HG03432 (cell line): ENCODE measurements around the gene ZSCAN31.
"Not testable (repeated sequence)": the region's sequence is repeated elsewhere in the genome, so short reads cannot be mapped to it uniquely, and the experiment has no call there.

ENCODE experiments used
- ATAC-seq: cut with Tn5 transposase; IDR thresholded peaks from one replicate; pipeline ENCODE4 v1.9.1; 2021; ENCODE audit warnings: mild to moderate bottlenecking, moderate library complexity; ENCODE audit not compliant: unreplicated experiment

Gene ZSCAN31

GRCh38 chr6:28323813-28324424, 12.0 kb downstream of the ZSCAN31 start:
- no peak for ATAC-seq

DNA sequence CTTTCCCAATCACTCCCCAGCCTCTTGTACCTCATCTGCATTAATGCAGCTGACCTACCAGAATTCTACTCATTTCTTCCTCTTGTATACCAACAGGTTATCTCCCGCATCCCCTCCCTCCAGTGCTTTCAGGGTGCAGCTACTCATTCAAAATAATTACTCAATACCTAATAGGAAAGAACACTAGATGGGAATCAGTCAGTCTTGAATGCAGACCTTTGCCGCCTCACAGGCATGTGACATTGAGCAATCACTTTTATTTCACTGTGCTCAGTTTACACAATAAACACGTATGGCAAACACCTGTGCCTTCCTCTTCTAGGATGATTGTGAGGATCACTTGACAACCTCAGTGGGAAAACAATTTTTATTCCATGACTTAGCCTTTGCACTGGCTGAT, 13.3 kb downstream of the ZSCAN31 start:
- no peak for ATAC-seq

- not testable (repeated sequence) for ATAC-seq
Observed at GRCh38 chr6:28317866-28318265, 18.1 kb downstream of the ZSCAN31 start.

GRCh38 chr6:28315628-28316027, 20.3 kb downstream of the ZSCAN31 start:
- no peak for ATAC-seq

DNA sequence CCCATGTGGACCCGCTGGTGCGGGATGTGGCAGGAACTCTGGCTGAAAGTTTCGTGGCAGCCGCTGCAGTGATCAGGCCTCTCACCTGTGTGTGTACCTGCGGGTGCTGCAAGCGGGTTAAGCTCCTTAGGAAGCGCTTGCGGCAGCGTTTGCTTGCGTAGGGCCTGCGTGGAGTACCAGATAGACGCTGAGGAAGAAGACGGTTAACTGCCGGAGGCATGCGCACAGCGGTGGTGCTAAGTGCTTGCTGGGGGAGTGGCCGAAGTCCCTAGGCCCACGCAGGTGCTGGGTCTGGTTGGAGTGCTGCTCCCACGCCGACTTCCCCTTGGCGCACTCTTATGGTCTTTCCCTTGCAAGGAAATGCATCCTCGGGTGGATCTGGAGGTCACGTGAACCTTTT, 23.0 kb downstream of the ZSCAN31 start:
- ATAC-seq = no peak

DNA sequence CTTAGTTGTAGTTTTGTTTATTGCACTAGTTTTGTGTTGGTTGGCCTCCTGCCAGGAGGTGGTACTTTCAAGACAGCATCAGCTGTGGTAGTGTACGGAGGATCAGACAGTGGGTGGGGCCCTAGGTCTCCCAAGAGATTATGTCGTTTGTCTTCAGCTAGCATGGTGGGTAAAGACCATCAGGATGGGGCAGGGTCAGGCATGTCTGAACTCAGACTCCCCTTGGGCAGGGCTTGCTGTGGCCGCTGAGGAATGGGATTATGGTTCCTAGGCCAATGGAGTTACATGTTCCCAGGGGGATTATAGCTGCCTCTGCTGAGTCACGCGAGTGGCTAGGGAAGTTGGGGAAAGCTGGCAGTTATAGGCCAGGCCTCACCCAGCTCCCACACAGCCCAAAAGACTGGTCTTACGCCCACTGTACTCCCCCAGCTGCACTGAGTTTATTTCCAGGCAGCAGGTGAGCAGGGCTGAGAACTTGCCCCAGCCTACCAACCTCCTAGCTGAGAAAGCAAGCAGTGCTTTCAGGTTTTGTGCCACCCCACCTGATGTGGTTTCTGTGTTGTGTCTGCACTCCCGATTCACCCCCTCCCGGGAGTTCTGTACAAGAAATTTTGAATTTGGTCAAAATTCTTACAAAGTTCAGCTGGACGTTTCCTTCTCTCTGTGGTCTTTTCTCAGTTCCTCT, 24.7 kb downstream of the ZSCAN31 start:
- no peak for ATAC-seq

GRCh38 chr6:28306363-28306762, 29.6 kb downstream of the ZSCAN31 start:
- ATAC-seq = not testable (repeated sequence)

DNA sequence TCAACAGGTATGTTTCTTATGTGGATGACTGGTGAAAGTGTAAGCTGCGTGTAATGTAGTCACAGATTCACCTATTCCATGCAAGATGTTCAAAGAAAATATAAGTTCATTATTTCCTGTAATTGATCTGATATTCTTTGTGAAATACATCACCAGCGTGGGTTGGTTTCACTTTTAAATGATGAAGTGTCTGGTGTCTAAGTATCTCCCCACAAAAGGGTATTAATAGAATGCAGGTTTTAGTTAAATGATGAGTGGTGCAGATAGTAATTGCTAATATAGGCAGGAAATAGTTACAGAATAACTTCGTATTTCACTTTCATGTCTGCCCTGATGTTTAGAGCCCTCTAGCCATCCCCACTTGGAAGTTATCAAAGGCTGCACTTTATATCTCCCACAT, 32.4 kb downstream of the ZSCAN31 start:
- ATAC-seq = peak; percentile 89

GRCh38 chr6:28296520-28297060, 39.4 kb downstream of the ZSCAN31 start:
- ATAC-seq = no peak

GRCh38 chr6:28295326-28295725, 40.6 kb downstream of the ZSCAN31 start:
- no peak for ATAC-seq

DNA sequence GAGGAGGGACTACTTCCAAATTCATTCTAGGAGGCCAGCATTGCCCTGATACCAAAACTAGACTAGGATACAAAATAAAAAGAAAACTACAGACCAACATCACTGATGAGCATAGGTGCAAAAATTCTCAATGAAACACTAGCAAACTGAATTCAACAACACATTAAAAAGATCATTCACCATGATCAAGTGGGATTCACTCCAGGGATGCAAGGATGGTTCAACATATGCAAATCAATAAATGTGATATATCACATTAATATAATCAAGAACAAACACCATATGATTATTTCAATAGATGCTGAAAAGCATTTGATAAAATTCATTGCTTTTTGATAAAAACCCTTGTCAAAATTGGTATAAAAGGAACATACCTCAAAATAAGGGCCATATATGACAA, 44.4 kb downstream of the ZSCAN31 start:
- no peak for ATAC-seq

DNA sequence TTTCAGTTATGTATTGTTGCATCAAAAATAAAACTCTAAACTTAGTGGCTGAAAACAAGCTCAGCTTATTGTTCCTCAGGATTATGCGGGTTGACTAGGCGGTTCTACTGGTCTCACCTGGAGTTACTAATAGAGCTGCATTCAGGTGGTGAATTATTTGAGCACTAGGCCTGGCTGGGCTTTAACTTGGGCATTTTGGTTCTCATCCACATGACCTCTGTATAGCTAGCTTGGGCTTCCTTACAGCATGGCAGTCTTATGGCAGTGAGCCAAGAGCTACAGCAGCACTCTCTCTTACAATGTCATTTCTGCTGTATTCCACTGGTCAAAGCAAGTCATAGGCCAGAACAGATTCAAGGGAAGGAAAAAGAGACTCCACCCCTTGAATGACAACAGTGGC, 53.0 kb downstream of the ZSCAN31 start:
- ATAC-seq = no peak

DNA sequence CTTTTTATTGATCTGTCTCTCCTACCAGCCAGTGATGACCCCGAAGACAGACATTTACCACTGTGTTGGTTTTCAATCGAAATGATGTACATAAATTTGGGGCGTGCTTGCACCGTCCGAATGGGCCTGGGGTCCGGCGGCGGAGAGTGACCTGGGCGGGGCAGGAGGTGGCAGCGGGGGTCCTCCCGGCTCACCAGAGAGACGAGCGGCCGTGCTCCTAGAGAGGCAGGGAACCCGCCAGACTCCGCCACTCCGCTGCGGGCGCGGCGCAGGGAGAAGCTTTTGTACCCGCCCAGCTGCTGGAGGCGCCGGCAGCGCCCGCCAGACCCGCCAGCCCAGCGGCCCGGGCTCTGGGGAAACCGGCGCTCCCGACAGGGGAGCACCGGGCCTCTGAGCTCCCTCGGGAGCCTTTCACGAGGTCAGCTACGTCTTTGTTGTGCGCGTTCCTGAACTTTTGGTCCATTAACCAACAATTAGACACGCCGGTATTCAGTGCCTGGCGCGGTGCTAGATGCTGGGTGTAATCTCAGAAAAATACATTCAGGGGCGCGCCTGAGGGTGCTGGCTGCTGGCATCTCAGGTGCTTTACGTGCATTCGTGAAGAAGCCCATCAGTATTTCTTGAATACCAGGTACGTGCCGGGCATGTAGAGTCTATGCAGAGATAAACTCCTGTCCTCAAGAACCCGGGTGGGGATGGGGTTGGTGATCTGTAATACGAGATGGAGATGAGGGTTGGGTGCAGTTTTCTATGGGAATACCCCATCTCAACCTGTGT, 54.5 kb downstream of the ZSCAN31 start, which contains the start of gene PGBD1:
TSS of gene PGBD1 (plus strand) at position 285 of the 777 bp plus-strand sequence. CDS start 2,242 bp downstream, outside the sequence.
- peak; percentile 86 for ATAC-seq

- no peak for ATAC-seq
Observed at GRCh38 chr6:28280595-28281287, 55.2 kb downstream of the ZSCAN31 start.

GRCh38 chr6:28277746-28278145, 58.2 kb downstream of the ZSCAN31 start:
- ATAC-seq = no peak

- ATAC-seq = no peak
Observed at GRCh38 chr6:28274888-28275287, 61.1 kb downstream of the ZSCAN31 start.
